Measurements from ENCODE around the gene MAP3K14.
"Not testable (repeated sequence)": the region's sequence is repeated elsewhere in the genome, so short reads cannot be mapped to it uniquely, and the experiment has no call there.

The MAP3K14 gene

DNA sequence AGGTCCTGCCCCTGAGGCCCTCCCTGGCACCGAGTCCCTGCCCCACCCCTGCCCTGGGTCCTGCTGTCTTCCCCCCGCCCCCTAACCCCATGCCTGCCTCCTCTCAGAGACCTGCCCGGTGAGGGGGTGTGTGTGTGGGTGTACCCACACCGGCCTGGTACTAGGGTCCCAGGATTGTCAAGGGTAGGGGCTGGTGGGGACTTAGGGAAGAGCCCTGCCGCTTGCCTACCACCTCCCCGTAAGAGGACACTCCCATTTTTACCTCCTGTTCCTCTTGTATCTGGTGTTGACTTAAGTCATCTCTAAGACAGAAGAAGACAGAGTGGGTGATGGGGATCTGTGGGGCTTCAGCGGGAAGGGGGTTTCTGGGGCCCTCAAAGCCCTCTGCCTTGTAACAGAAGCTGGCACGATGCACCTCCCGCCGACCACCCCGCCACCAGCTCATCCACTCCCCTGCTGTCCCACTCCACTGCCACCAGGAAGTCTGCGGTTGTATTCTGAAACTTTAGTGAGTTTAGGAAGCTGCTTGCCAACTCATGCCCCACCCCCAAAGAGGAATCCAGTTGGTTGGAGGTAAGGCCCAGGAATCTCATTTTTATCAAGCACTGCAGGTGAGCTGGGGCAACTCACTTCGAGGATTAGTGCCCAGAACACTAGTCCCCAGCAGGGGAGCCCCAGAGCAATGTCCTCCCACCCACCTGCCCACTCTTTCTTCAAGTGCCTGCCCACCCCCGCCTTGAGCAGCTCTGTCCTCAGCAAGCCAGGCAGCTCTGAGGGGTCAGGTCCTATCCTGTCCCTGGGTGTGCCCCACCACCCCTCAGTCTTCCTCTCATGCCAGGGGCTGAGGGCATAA lies 60.5 kb downstream of the MAP3K14 start:
- no peaks in the 10 kb centered on the region for H4K20me1 ChIP-seq (ENCODE audit: insufficient read depth, low read length, poor library complexity, severe bottlenecking)
- no peaks in the 10 kb centered on the region for H3K9me3 ChIP-seq (ENCODE audit: insufficient read depth, low read depth, low read length)
- TF ChIP-seq CTCF (conservative IDR thresholded peaks at IDR 0.05; ENCODE audit: low read length) = peak; percentile 51
- TF ChIP-seq EZH2phosphoT487 (IDR thresholded peaks at IDR 0.05; ENCODE audit: borderline replicate concordance) = no peak
- H3K4me1 ChIP-seq (ENCODE audit: insufficient read depth, low read length, poor library complexity, severe bottlenecking) = peaks cover 27% of the 10 kb centered on the region
- H3K9ac ChIP-seq (ENCODE audit: low read depth, low read length, poor library complexity, severe bottlenecking) = peak overlapping the region; percentile 54
- H3F3A ChIP-seq (ENCODE audit: low read depth) = 0 out of 2 replicates have a peak, but pooled peaks cover 2% of the 10 kb centered on the region
- H3K4me3 ChIP-seq (ENCODE audit: low read length, poor library complexity, severe bottlenecking) = peak overlapping the region; percentile 27
- no peaks in the 10 kb centered on the region for H3K9me2 ChIP-seq (replicated peaks; ENCODE audit: low read depth, low read length)
- no peaks in the 10 kb centered on the region for H3K36me3 ChIP-seq (ENCODE audit: insufficient read depth, low read length)
- H3K79me2 ChIP-seq (ENCODE audit: insufficient read depth, low read length) = no peaks in the 10 kb centered on the region
- H2AFZ ChIP-seq (ENCODE audit: low read length) = no peak overlapping the region
- H3K4me2 ChIP-seq (ENCODE audit: low read depth, low read length, poor library complexity, severe bottlenecking) = peak overlapping the region; percentile 54
- no peaks in the 10 kb centered on the region for H3K27me3 ChIP-seq (ENCODE audit: insufficient read depth, low read length, poor library complexity, severe bottlenecking)

DNA sequence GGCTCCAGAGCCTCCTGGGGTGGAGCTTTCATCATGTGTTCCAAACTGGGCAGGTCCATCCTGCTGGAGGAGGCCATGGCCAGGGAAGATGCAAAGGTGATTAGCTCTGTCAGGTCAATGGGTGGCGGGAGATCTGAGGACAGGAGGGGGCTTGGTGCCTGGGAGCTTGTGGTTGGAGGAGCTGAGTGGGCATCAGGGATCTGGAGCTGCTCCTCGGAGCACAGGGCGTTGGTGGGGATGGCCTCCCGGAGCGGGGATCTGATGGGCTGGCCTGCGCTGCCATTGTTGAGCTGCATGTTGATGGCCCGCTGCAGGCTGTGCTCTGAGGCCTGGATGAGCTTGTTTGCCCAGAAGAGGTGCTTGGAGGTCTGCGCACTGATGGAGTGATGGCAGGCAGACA lies 61.5 kb downstream of the MAP3K14 start:
- peaks cover 24% of the 10 kb centered on the region for H3K4me1 ChIP-seq (ENCODE audit: insufficient read depth, low read length, poor library complexity, severe bottlenecking)
- no peaks in the 10 kb centered on the region; the same call in 1 of the 2 replicates for H3K79me2 ChIP-seq (ENCODE audit: insufficient read depth, low read length)
- H3K9me3 ChIP-seq (ENCODE audit: insufficient read depth, low read depth, low read length) = no peaks in the 10 kb centered on the region
- H3K36me3 ChIP-seq (ENCODE audit: insufficient read depth, low read length) = no peaks in the 10 kb centered on the region
- H3K4me2 ChIP-seq (ENCODE audit: low read depth, low read length, poor library complexity, severe bottlenecking) = peak overlapping the region; percentile 54
- no peaks in the 10 kb centered on the region for H3K9me2 ChIP-seq (replicated peaks; ENCODE audit: low read depth, low read length)
- no peak overlapping the region for H3K4me3 ChIP-seq (ENCODE audit: low read length, poor library complexity, severe bottlenecking)
- peak overlapping the region; percentile 54 for H3K9ac ChIP-seq (ENCODE audit: low read depth, low read length, poor library complexity, severe bottlenecking)
- H4K20me1 ChIP-seq (ENCODE audit: insufficient read depth, low read length, poor library complexity, severe bottlenecking) = no peaks in the 10 kb centered on the region
- no peak for TF ChIP-seq CTCF (conservative IDR thresholded peaks at IDR 0.05; ENCODE audit: low read length)
- no peaks in the 10 kb centered on the region for H3K27me3 ChIP-seq (ENCODE audit: insufficient read depth, low read length, poor library complexity, severe bottlenecking)
- H3F3A ChIP-seq (ENCODE audit: low read depth) = 0 out of 2 replicates have a peak, but pooled peaks cover 2% of the 10 kb centered on the region
- no peak overlapping the region for H2AFZ ChIP-seq (ENCODE audit: low read length)

- Histone ChIP-seq H3K9ac (ENCODE audit: low read depth, low read length, poor library complexity, severe bottlenecking) (no peak overlapping the region), H3K4me3 (ENCODE audit: low read length, poor library complexity, severe bottlenecking) (no peak overlapping the region), H3K79me2 (ENCODE audit: insufficient read depth, low read length) (peaks cover 12% of the 10 kb centered on the region), H3K9me3 (ENCODE audit: insufficient read depth, low read depth, low read length) (no peaks in the 10 kb centered on the region), H3K27me3 (ENCODE audit: insufficient read depth, low read length, poor library complexity, severe bottlenecking) (no peaks in the 10 kb centered on the region), H3K9me2 (replicated peaks; ENCODE audit: low read depth, low read length) (no peaks in the 10 kb centered on the region), H2AFZ (ENCODE audit: low read length) (no peak overlapping the region), H3K4me2 (ENCODE audit: low read depth, low read length, poor library complexity, severe bottlenecking) (no peak overlapping the region), H3F3A (ENCODE audit: low read depth) (0 out of 2 replicates have a peak, but pooled peaks cover 2% of the 10 kb centered on the region), H3K36me3 (ENCODE audit: insufficient read depth, low read length) (no peaks in the 10 kb centered on the region), H4K20me1 (ENCODE audit: insufficient read depth, low read length, poor library complexity, severe bottlenecking) (no peaks in the 10 kb centered on the region), H3K4me1 (ENCODE audit: insufficient read depth, low read length, poor library complexity, severe bottlenecking) (peaks cover 37% of the 10 kb centered on the region)
- TF ChIP-seq CTCF (conservative IDR thresholded peaks at IDR 0.05; ENCODE audit: low read length) = no peak
- TF ChIP-seq EZH2phosphoT487 (IDR thresholded peaks at IDR 0.05; ENCODE audit: borderline replicate concordance) = no peak
Measured at GRCh38 chr17:45253879-45254278, 62.9 kb downstream of the MAP3K14 start.

- H3K27me3 ChIP-seq (ENCODE audit: insufficient read depth, low read length, poor library complexity, severe bottlenecking) = not testable (repeated sequence)
Measured at GRCh38 chr17:45253237-45253636, 63.6 kb downstream of the MAP3K14 start.

More at GRCh38 chr17:45253237-45253636, 63.6 kb downstream of the MAP3K14 start:
- peaks cover 43% of the 10 kb centered on the region for H3K4me1 ChIP-seq (ENCODE audit: insufficient read depth, low read length, poor library complexity, severe bottlenecking)
- not testable (repeated sequence) for H3F3A ChIP-seq (ENCODE audit: low read depth); H2AFZ ChIP-seq (ENCODE audit: low read length); H3K4me3 ChIP-seq (ENCODE audit: low read length, poor library complexity, severe bottlenecking); H3K9me2 ChIP-seq (replicated peaks; ENCODE audit: low read depth, low read length); H3K4me2 ChIP-seq (ENCODE audit: low read depth, low read length, poor library complexity, severe bottlenecking); H3K9me3 ChIP-seq (ENCODE audit: insufficient read depth, low read depth, low read length); H3K9ac ChIP-seq (ENCODE audit: low read depth, low read length, poor library complexity, severe bottlenecking); H3K36me3 ChIP-seq (ENCODE audit: insufficient read depth, low read length); H4K20me1 ChIP-seq (ENCODE audit: insufficient read depth, low read length, poor library complexity, severe bottlenecking)
- peaks cover 19% of the 10 kb centered on the region for H3K79me2 ChIP-seq (ENCODE audit: insufficient read depth, low read length)
